Activated CD4-positive, alpha-beta memory T cell treated with anti-CD3 and anti-CD28 coated beads for 36 hours (primary cell): ENCODE measurements around the gene TRAF3IP1. TPM values are rescaled to one million over a fixed set of nuclear protein-coding genes. Genes with fewer than 3 reads are reported as not detected.
"Not testable (repeated sequence)": the region's sequence is repeated elsewhere in the genome, so short reads cannot be mapped to it uniquely, and the experiment has no call there.

Source experiments
- CTCF ChIA-PET: fragments of 350-600 bp; sonication (Branson Sonifier 250); formaldehyde crosslinking; loops from one replicate; lab custom pipeline; 2021; ENCODE audit warnings: antibody characterized with exemption, inconsistent platforms; lab: Charles Lee
- POLR2A ChIA-PET: fragments of 350-600 bp; sonication (Branson Sonifier 250); formaldehyde crosslinking; loops from one replicate; lab custom pipeline; 2021; ENCODE audit warnings: antibody characterized with exemption; lab: Charles Lee
- DNase-seq: peaks from one replicate; pipeline ENCODE4 v3.0.0-alpha.2; 2020
- H3K27ac Mint-ChIP-seq: one replicate; pipeline ENCODE4 v1.8.0; 2021; ENCODE audit warnings: mixed read lengths
- H3K27me3 Mint-ChIP-seq: one replicate; pipeline ENCODE4 v1.8.0; 2021; ENCODE audit warnings: mixed read lengths
- H3K36me3 Mint-ChIP-seq: one replicate; pipeline ENCODE4 v1.8.0; 2021; ENCODE audit warnings: mixed read lengths
- H3K4me1 Mint-ChIP-seq: one replicate; pipeline ENCODE4 v1.8.0; 2021; ENCODE audit warnings: low read depth, mixed read lengths
- H3K4me3 Mint-ChIP-seq: one replicate; pipeline ENCODE4 v1.8.0; 2021; ENCODE audit warnings: mild to moderate bottlenecking, mixed read lengths
- H3K9me3 Mint-ChIP-seq: one replicate; pipeline ENCODE4 v1.8.0; 2021; ENCODE audit warnings: mixed read lengths
- intact Hi-C: fragments of 100-400 bp; cut with micrococcal nuclease; formaldehyde crosslinking; loops from one replicate; pipeline ENCODE4 v1.15.1; 2023
- total RNA-seq, 2 experiments: library from RNA; stranded (reverse); gene quantifications; one replicate each; pipeline ENCODE4 v1.2.3, GENCODE V29; 2021

Gene TRAF3IP1
- total RNA-seq, 2 experiments from 2014 or later: 8.0 to 9.3 TPM

DNA sequence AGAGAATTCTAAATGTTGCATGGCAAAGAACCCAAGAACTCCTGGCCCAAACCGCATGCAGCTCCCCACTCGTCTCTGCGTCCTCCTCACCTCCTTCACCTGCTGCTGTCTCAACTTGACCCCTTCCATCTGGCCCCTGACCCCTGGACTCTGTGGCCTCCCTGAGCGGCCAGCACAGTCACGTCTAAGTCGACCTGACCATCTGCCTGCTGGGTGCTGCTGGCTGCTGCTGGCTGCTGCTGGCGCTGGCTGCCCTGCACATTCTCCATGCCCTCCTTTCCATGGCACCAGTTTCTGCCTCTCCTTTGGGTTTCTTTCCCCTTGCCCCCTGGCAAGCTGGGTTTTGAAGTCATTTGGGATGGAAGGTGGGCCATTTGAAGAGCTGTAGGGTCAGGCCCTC is 76.3 kb downstream of the TRAF3IP1 start:
- Mint-ChIP-seq H3K27ac (no peak overlapping the region), H3K4me3 (no peak overlapping the region), H3K27me3 (no peaks in the 10 kb centered on the region), H3K9me3 (no peaks in the 10 kb centered on the region), H3K36me3 (no peaks in the 10 kb centered on the region), H3K4me1 (no peaks in the 10 kb centered on the region)
- ChIA-PET CTCF (no interaction called here), POLR2A (no interaction called here)
- intact Hi-C loops: no loop called here
- no peak for DNase-seq

DNA sequence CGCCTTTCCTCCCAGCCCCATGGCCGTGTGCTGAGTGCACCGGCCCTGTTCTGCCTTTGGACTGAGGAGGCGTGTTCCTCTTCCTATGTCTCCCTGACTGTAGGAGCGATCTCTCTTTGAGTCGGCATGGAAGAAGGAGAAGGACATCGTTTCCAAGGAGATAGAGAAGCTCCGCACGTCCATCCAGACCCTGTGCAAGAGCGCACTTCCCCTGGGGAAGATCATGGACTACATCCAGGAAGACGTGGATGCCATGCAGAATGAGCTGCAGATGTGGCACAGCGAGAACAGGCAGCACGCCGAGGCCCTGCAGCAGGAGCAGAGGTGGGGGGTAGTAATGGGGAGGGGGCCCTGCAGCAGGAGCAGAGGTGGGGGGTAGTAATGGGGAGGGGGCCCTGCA is 77.0 kb downstream of the TRAF3IP1 start:
- Mint-ChIP-seq H3K36me3 (no peaks in the 10 kb centered on the region), H3K4me3 (no peak overlapping the region), H3K4me1 (no peaks in the 10 kb centered on the region), H3K27me3 (no peaks in the 10 kb centered on the region), H3K9me3 (no peaks in the 10 kb centered on the region), H3K27ac (no peak overlapping the region)
- DNase-seq: no peak
- intact Hi-C loops: no loop called here
- POLR2A ChIA-PET: no interaction called here
- CTCF ChIA-PET: interaction anchor here (0.5 kb wide), 1 partner anchor 575 kb away, joined by 3 read pairs; no protein-coding TSS in a partner anchor

DNA sequence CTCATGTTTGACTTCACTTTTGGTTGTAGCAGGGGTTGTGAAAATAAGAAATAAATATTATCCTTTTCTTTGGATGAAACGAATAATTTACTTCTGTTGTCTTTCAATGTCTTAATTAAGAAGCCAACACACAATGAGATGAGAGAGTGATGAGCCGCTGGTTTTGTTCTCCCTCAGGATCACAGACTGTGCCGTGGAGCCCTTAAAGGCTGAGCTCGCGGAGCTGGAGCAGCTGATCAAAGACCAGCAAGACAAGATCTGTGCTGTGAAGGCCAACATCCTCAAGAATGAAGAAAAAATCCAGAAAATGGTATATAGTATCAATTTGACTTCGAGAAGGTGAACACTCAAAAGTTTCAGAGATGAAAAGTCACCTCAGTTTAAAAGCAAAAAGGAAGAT is 78.3 kb downstream of the TRAF3IP1 start:
- ChIA-PET CTCF (no interaction called here), POLR2A (no interaction called here)
- Mint-ChIP-seq H3K4me3 (no peak overlapping the region), H3K27ac (no peak overlapping the region), H3K27me3 (no peaks in the 10 kb centered on the region), H3K9me3 (no peaks in the 10 kb centered on the region), H3K36me3 (no peaks in the 10 kb centered on the region), H3K4me1 (no peaks in the 10 kb centered on the region)
- DNase-seq: no peak
- intact Hi-C loops: no loop called here

DNA sequence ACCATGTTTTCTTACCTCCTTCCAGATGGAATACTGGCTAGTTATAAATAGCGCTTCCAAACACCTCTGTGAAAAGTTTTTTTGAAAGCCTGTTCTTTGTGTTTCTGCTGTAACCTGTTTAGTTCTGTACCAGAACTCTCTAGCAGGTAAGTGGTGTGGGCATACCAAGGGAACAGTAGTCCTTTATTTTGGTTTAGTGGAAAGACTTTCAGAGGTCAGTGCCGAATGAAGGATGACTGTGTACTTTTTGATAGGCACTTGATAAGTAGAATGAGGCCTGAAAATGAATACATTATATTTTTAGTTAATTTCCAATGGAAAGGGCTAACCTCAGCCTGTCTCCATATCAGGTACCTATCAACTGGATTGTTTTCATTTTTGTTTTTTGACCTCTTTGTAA is 78.8 kb downstream of the TRAF3IP1 start:
- no peak overlapping the region for H3K27ac Mint-ChIP-seq
- H3K4me1 Mint-ChIP-seq: no peaks in the 10 kb centered on the region
- intact Hi-C loops: no loop called here
- no peak overlapping the region for H3K4me3 Mint-ChIP-seq
- CTCF ChIA-PET: no interaction called here
- POLR2A ChIA-PET: no interaction called here
- no peaks in the 10 kb centered on the region for H3K9me3 Mint-ChIP-seq
- no peaks in the 10 kb centered on the region for H3K36me3 Mint-ChIP-seq
- H3K27me3 Mint-ChIP-seq: no peaks in the 10 kb centered on the region
- DNase-seq: no peak

DNA sequence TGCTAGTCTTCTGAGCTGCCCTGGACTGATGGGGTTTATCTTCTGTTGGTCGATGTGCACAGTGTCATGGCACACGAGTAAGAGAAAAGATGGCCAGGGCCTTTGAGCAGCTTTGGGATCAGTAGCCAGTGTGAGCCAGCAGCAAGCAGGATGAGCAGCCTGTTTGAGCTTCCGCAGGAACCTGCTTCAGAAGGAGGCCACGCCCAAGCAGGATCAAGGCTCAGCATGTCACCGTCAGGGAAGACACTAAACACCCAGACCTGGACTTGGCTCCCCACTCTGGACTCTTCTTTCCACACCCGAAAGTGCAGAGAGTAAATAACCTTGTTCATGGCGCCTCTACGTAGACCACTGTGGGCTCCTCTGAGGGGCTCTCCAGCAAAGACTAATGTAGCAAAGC is 81.2 kb downstream of the TRAF3IP1 start:
- DNase-seq: no peak
- Mint-ChIP-seq H3K27ac (no peak overlapping the region), H3K27me3 (no peaks in the 10 kb centered on the region), H3K4me1 (no peaks in the 10 kb centered on the region), H3K4me3 (no peak overlapping the region), H3K36me3 (no peaks in the 10 kb centered on the region), H3K9me3 (no peaks in the 10 kb centered on the region)
- ChIA-PET POLR2A (no interaction called here), CTCF (no interaction called here)
- intact Hi-C loops: no loop called here

DNA sequence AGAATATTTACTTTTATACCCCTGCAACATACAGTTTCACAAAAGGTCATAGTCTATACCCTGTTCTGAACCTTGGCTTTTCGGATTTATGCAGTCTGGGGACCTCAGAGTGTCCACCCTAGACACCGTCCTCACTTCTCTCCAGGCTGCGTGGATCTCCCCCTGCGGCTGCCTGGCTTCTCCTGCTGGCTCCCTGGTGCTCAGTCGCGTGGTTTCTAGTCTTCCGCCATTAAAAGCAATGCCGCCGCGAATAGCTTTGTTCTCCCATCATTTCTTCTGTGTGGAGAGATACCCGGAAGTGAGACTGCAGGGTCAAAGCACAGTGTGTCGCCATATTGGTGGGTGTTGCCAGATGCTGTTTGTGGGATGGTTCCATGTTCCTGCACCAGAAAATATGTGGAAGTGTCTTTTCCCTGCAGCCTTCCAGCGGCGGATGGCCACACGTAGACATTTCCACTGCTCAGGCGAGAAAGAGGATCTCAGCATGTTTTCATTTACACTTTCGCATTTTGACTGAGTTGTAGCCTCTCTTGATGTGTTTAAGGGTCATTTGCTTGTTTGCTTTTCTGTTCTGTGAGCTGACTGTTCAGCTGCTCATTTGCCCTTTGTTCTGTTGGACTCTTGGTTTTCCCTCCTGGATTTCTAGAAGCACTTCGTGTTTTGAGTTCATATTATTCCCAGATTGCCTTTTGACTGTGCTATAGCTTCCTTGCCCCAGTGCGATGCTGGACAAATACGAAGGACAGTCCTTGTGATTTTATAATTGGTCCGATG is 83.5 kb downstream of the TRAF3IP1 start:
- H3K27ac Mint-ChIP-seq: no peak overlapping the region
- no peaks in the 10 kb centered on the region for H3K9me3 Mint-ChIP-seq
- no peak for DNase-seq
- CTCF ChIA-PET: no interaction called here
- POLR2A ChIA-PET: no interaction called here
- no peaks in the 10 kb centered on the region for H3K4me1 Mint-ChIP-seq
- H3K36me3 Mint-ChIP-seq: no peaks in the 10 kb centered on the region
- intact Hi-C loops: no loop called here
- no peaks in the 10 kb centered on the region for H3K27me3 Mint-ChIP-seq
- H3K4me3 Mint-ChIP-seq: no peak overlapping the region

DNA sequence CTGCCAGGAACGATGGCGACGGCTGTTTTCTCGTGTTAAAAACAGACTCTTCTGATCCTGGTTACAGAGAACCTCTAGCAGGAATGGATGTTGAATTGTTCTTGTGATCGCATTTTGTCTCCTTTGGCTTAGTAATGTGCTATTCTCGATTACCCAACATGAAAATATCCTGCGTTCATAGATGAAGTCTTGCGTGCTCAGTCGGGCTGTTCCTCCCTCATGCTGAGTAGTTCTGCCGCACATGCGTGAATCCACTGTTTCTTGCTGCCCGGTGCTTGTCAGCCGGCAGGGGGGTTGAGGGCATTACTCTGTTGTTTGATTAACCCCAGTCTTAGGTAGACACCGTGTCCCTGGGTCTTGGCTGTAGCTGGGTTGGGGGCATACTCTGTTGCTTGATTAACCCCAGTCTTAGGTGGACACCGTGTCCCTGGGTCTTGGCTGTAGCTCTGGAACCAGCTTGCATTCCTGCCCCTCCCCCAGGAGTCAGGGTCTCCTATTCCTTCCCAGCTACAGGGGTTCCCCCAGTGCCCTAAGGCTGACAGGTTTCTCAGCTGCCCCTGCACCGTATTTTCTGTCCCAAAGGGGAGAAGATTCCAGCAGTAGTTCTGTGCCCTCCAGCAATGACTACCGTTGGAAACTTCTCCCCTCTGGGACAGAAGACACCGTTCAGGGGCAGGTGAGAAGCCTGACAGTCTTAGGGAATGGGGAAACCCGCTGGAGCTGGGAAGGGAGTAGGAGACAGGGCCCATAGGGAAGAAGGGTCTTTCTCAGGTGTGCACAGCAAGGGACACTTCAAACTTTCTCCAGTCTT is 84.3 kb downstream of the TRAF3IP1 start:
- H3K27me3 Mint-ChIP-seq: no peaks in the 10 kb centered on the region
- no peaks in the 10 kb centered on the region for H3K36me3 Mint-ChIP-seq
- ChIA-PET POLR2A (no interaction called here), CTCF (no interaction called here)
- no peak overlapping the region for H3K4me3 Mint-ChIP-seq
- no peak for DNase-seq
- H3K9me3 Mint-ChIP-seq: no peaks in the 10 kb centered on the region
- H3K4me1 Mint-ChIP-seq: no peaks in the 10 kb centered on the region
- no peak overlapping the region for H3K27ac Mint-ChIP-seq
- intact Hi-C loops: no loop called here

DNA sequence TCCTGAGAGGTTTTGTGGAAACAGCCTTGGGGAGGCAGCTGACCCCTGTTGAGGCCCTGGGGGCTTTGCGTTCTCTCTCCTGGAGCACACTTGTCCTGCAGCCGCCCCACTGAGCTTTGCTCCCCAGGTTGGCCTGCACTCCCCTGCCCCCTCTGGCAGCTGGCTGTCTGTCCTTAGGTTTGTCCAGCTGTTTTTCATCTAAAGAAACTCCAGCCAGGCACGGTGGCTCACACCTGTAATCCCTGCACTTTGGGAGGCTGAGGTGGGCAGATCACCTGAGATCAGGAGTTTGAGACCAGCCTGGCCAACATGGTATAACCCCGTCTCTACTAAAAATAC is 84.9 kb downstream of the TRAF3IP1 start:
- H3K27me3 Mint-ChIP-seq, POLR2A ChIA-PET, DNase-seq, H3K9me3 Mint-ChIP-seq, H3K36me3 Mint-ChIP-seq, intact Hi-C loops, CTCF ChIA-PET, H3K4me3 Mint-ChIP-seq, H3K27ac Mint-ChIP-seq, H3K4me1 Mint-ChIP-seq: not testable (repeated sequence)

DNA sequence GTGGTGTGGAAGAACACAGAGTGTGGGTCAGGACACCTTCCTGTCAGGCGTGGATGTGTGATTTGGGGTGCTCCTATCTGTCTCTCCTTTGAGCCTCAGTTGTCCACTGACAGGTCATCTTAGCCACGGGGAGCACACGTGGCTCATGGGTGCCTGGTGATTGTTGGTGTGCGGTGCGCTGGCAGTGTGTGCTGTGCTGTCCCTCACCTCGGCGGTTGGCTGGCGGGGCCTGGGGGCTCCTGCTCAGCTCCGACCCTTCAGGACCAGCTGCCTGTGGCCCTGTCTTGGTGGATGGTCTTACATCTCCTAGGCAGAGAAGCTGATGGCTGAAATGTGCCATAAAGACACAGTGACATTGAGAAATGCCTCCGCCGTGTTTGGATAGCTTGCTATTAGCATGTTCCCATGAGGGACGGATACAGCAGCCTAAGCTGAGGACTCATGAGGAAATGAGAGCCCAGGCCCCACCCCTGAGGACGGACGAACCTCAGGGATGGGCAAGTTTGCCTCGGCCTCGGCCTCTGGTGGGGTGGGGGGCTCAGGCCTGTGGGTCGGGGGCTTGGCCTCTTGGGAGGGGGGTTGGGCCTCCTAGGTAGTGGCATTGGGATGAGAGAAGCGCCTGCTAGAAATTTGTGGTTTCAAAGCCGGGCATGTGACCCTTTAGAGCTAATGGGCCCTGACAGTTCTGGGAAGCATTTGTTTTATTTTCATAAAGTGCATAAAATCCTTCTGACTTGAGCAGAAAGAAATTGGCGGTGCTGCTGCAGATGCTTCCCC is 86.1 kb downstream of the TRAF3IP1 start:
- no peak overlapping the region for H3K27ac Mint-ChIP-seq

DNA sequence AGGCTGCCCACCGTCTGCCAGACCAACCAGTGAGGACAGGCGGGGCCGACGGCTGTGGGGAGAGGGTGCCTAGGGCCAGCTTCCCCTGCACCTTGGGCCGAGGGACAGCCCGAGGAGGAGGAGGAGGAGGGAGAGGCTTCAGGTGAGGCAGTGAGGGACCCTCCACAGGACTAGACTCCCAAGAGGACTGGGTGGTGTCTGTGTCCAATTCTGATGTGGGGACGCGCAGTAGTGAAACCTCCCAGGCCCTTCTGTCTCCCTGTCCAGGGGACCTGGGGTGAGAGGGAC is 86.6 kb downstream of the TRAF3IP1 start:
- H3K4me1 Mint-ChIP-seq: no peaks in the 10 kb centered on the region
- H3K9me3 Mint-ChIP-seq: no peaks in the 10 kb centered on the region
- POLR2A ChIA-PET: no interaction called here
- no peak overlapping the region for H3K27ac Mint-ChIP-seq
- CTCF ChIA-PET: no interaction called here
- H3K4me3 Mint-ChIP-seq: no peak overlapping the region
- H3K36me3 Mint-ChIP-seq: no peaks in the 10 kb centered on the region
- no peaks in the 10 kb centered on the region for H3K27me3 Mint-ChIP-seq
- intact Hi-C loops: no loop called here
- DNase-seq: no peak

More for the DNA sequence above, 86.1 kb downstream of the TRAF3IP1 start:
- Mint-ChIP-seq H3K9me3 (no peaks in the 10 kb centered on the region), H3K36me3 (no peaks in the 10 kb centered on the region), H3K4me3 (no peak overlapping the region), H3K4me1 (no peaks in the 10 kb centered on the region), H3K27me3 (no peaks in the 10 kb centered on the region)
- intact Hi-C loops: no loop called here
- no peak for DNase-seq
- ChIA-PET CTCF (no interaction called here), POLR2A (no interaction called here)

DNA sequence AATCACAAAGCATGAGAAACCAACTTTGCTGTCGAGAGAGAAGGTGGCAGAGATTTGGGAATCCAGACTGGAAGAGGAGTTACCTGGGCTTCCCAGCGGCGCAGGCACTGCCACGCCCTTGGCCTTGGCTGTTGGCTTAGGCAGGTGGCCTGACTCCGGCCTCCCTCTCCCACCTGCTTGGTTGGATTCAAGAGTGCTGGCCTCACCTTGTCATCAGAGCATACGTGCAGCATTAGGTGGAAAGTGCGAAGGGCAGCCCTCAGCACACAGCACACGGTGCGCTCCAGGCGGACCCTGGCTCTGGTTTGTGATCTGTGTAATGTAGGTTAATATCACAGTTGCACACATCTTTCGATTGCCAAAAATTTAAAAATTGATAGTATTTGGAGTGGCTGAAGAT is 87.2 kb downstream of the TRAF3IP1 start:
- H3K4me3 Mint-ChIP-seq: no peak overlapping the region
- no peak for DNase-seq
- no peaks in the 10 kb centered on the region for H3K9me3 Mint-ChIP-seq
- ChIA-PET CTCF (no interaction called here), POLR2A (no interaction called here)
- H3K27ac Mint-ChIP-seq: no peak overlapping the region
- H3K4me1 Mint-ChIP-seq: no peaks in the 10 kb centered on the region
- H3K36me3 Mint-ChIP-seq: no peaks in the 10 kb centered on the region
- H3K27me3 Mint-ChIP-seq: no peaks in the 10 kb centered on the region
- intact Hi-C loops: no loop called here

DNA sequence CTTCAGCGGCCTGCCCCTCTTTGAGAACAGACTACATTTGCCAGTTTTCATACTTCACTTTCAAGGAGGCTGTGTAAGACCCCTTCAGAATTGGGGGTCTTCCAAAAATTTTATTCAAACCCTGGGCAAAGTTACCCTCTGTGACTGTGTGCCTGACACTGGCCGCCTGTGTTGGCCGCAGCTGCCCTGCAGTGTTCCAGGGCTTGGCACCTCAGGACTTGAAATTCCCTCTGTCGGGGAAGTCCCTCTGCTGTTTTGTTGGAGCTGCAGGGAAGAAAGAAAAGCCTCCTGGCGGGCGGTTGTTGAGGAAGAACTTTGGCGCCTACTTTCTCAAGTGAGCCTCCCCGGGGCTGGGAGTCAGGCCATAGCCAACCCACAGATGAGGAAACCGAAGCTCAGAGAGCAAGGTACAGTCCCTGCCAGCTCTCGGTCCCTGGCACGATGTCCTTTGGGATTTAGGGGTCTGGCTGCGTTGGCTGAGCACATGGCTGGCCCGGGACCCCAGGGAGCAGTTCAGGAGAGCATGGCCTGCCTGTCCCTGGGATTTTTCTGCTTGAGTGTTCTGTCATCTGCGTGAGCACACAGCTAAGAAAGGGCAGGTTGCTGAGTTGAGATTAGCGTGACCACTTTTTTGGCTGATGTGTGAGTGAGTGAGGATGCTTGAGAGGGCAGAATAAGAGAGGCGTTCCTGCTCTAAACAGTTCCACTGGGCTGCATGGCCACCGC is 88.5 kb downstream of the TRAF3IP1 start:
- Mint-ChIP-seq H3K9me3 (no peaks in the 10 kb centered on the region), H3K36me3 (no peaks in the 10 kb centered on the region), H3K27ac (no peak overlapping the region), H3K4me1 (no peaks in the 10 kb centered on the region), H3K4me3 (no peak overlapping the region), H3K27me3 (no peaks in the 10 kb centered on the region)
- intact Hi-C loops: no loop called here
- CTCF ChIA-PET: no interaction called here
- DNase-seq: no peak
- POLR2A ChIA-PET: no interaction called here
